ENCODE measurements around the gene NCS1.

The NCS1 gene

GRCh38 chr9:130149031-130149430 is 23.2 kb upstream of the NCS1 start:
- DNase-seq: no peak

- no peak for DNase-seq
Observed at GRCh38 chr9:130149654-130150286, 22.4 kb upstream of the NCS1 start.

GRCh38 chr9:130150779-130151382 is 21.3 kb upstream of the NCS1 start:
- no peak for DNase-seq

- DNase-seq: no peak
Observed at GRCh38 chr9:130154816-130155215, 17.4 kb upstream of the NCS1 start.

- DNase-seq: no peak
Observed at GRCh38 chr9:130155647-130156046, 16.6 kb upstream of the NCS1 start.

GRCh38 chr9:130156672-130157071 is 15.5 kb upstream of the NCS1 start:
- no peak for DNase-seq

DNA sequence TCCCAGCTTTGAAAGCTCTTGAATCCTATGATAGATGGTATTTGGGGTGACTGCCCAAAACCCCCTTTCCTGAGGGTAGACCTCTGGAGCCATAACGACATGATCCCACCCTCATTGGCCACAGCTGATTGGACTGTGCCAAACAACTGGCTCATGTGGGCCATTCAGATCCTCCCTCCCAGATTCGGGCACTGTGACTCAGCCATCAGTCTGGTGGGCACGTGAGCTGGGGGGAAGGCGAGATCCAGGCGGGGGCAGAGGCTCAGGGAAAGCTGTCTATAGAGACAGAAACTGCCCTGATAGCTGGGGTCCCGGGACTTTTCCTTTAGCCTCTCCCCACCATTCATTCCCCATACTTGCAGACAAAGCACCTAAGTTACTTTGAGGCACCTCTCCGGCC is 15.1 kb upstream of the NCS1 start:
- no peak for DNase-seq

- DNase-seq: no peak
Observed at GRCh38 chr9:130158001-130158400, 14.2 kb upstream of the NCS1 start.

GRCh38 chr9:130159057-130159456 is 13.1 kb upstream of the NCS1 start:
- no peak for DNase-seq

- no peak for DNase-seq
Observed at GRCh38 chr9:130159915-130160670, 12.1 kb upstream of the NCS1 start.

DNA sequence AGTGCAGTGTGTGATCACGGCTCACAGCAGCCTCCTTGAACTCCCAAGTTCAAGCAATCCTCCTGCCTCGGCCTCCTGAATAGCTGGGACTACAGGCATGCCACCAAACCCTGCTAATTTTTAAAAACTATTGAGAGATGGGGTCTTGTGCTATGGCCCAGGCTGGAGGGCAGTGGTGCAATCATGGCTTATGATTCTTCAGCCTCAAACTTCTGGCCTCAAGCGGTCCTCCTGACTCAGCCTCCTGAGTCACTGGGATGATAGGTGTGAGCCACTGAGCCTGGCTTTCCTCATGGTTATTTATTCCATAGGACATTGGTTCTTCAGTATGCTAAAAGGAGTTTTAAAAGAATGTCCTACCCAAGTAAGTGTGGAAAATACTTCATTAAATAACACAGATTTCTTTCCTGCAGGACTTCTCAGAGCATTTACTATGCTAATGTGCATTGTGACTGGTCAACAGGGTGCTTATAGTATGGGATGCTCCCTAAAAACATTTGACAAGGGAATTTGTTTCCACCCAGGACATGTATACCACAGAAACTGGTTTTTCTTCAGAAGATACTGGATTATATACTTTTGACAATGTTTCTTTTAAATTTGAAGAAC is 11.2 kb upstream of the NCS1 start:
- no peak for DNase-seq

DNA sequence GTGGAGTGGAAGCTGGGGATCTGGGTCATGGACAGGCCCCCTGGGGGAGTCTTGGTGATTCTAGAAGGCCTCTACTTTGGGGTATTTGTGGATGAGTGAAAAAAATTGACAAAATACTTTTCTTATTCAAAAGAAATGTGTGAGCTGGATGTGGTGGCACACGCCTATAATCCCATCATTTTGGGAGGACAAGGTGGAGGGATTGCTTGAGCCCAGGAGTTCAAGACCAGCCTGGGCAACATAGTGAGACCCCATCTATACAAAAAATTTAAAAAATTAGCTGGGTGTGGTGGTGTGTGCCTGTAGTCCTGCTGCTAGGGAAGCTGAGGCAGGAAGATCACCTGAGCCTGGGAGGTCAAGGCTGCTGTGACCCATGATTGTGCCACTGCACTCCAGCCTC is 6.6 kb upstream of the NCS1 start:
- no peak for DNase-seq

DNA sequence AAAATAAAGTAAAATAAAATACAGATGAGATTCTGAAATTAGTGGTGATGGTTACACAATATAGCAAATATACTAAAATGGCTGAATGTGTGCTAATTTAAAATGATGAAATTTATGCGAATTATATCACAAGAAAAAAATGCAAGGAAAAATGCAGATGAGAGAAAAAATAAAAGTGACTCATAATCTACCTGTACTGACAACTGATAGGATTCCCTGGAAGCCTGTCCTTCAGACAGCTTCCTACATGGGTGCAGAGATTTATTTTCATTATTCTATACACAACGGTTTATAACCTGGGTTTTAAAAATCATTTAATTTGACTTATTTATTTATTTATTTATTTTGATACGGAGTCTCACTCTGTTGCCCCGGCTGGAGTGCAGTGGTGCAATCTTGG is 5.8 kb upstream of the NCS1 start:
- DNase-seq: no peak

GRCh38 chr9:130167927-130168326 is 4.3 kb upstream of the NCS1 start:
- no peak for DNase-seq

DNA sequence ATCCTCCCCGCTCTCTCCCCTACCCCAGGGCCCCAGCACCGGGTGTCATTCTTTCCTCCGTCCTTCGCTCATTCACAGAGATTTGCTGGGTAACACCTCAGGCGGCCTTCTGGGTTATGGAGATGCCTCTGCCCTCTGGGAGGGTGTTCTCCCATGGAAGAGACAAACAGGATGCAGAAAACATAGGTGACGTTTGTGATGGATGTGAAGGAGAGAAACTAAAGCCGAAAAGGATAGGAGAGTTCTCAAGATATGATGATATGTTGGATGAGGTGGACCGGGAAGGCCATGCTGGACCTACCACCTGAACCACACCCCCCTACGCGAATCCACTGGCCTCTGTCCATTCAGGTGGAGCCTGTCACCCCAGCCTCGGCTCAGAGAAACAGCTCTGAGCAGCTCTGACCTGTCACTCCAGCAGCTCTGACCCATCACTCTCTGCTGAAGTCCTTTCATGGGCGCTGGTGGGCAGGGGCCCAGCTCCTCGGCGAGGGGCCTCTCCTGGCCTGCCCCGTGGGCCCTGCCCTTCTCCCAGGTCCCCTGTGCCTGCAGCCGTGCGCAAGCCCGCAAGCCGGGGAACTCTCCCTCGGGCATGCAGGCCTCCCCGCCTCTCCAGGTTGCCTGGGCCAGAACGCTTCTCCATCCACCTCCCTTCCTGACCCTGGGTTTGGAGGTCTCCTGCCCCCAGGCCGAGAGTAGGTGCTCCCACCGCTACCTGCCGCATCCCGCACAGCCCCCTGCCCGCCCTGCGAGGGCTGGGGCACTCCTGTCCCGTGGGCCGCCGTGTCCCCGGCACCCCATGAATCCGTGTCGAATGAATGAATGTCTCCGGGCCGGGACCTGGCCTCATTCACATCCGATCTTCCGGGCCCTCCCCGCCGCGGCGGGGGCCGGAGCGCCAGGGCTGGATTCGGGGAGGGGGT is 717 bp upstream of the NCS1 start:
- no peak for DNase-seq

DNA sequence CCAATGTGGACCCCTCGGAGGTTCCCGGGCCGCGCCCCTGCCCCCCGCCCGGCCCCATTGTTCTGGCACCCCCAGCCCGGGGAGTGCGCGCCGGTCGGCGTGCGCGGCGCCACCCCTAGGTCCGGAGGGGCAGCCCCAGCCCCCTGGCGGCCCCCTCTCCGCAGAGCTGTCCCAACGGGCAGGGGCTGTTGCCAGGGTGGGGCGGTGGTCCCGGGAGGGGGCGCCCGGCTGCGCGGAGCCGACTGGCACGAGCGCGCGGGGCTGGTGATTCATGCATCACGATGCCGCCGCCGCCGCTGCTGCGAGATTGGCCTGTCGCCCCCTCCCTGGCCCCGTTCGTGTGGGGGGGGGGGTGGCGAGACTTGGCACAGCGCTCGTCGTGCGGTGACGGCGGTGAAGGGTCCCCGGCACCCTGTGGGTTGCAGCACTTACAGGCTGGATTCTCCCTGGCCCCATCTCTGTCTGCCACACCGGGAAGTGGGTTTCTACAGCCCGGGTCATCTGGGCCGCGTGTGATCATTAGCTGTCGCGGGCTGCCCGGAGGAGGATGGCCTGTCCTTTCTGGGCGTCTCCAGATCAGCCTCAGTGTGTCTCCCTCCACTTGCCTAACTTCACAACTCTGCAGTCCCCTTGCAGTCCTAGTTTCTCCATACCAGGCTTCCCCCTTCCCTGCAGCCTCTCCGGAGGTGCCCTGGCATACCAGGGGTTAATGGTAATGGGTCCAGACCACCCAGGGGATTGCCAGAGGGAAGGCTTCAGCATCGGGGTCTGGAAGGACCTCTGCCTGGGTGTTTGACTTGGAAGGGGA is 858 bp downstream of the NCS1 start:
- DNase-seq: no peak

DNA sequence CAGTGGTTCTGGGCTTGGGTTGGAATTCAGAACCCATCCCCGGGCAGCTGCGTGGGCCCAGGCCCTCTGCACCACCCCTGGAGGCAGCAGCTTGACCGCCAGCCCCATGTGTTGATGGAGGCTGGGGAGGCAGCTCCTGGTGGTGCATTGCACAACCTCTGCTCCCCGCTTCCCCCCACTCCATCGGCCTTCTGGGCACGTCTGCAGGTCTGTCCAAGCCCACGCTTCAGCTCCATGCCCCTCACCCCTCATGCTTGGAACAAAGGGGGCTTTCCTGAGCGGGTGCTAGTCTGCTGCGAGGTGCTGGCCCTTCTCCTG is 1.4 kb downstream of the NCS1 start:
- DNase-seq: no peak

- no peak for DNase-seq
Observed at GRCh38 chr9:130174025-130174424, 1.8 kb downstream of the NCS1 start.

DNA sequence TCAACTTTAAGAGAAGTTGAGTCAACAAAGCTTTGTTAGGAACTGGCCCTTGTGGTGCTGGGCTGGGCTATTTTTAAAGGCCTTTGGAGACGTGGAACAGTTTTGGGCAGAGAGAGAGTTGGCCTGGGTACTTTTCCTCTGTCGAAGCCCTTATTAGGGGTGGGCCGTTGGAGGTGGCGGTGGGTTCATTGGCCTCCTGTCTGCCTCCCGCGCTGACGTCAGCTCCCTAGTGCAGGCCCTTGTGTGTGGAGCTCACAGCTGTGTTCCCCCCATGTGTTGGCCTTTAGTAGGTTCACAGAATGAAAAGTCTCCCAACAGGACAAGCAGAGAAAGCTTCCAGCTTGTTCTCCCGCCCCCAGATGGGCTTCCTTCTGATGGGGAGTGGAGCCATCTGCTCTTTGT is 2.7 kb downstream of the NCS1 start:
- DNase-seq: no peak

- no peak for DNase-seq
Observed at GRCh38 chr9:130175355-130175754, 3.2 kb downstream of the NCS1 start.

- DNase-seq: no peak
Observed at GRCh38 chr9:130176760-130177159, 4.6 kb downstream of the NCS1 start.

Measured in NCI-H1048 (cell line).